ENCODE data around the gene PTPRD.

GRCh38 chr9:9387511-9388115 is 1225.2 kb downstream of the PTPRD start:
- TF ChIP-seq, protein P1, sequence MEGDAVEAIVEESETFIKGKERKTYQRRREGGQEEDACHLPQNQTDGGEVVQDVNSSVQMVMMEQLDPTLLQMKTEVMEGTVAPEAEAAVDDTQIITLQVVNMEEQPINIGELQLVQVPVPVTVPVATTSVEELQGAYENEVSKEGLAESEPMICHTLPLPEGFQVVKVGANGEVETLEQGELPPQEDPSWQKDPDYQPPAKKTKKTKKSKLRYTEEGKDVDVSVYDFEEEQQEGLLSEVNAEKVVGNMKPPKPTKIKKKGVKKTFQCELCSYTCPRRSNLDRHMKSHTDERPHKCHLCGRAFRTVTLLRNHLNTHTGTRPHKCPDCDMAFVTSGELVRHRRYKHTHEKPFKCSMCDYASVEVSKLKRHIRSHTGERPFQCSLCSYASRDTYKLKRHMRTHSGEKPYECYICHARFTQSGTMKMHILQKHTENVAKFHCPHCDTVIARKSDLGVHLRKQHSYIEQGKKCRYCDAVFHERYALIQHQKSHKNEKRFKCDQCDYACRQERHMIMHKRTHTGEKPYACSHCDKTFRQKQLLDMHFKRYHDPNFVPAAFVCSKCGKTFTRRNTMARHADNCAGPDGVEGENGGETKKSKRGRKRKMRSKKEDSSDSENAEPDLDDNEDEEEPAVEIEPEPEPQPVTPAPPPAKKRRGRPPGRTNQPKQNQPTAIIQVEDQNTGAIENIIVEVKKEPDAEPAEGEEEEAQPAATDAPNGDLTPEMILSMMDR (IDR thresholded peaks at IDR 0.05 in 4 of 5, conservative IDR thresholded peaks at IDR 0.05 in 1 of 5): no peak
- no peak for TF ChIP-seq POLR2A (IDR thresholded peaks at IDR 0.05)
